GM23338 (cell line): ENCODE data around the gene RPL22. TPM values are rescaled to one million over a fixed set of nuclear protein-coding genes. Genes with fewer than 3 reads are reported as not detected.

ENCODE experiments used
- ATAC-seq: fragments of 200-7000 bp; cut with Tn5 transposase; 3 replicates; pipeline ENCODE4 v1.9.1; 2020
- DNase-seq: peaks from one replicate; pipeline ENCODE4 v3.0.0-alpha.2; 2015; ENCODE audit warnings: low spot score
- H2AFZ ChIP-seq: fragments of 200-600 bp; sonication (generic); 2 replicates; pipeline ENCODE4 v1.8.0; 2016; ENCODE audit warnings: antibody characterized with exemption, mild to moderate bottlenecking, moderate library complexity
- H3F3A ChIP-seq: fragments of 200-600 bp; sonication (generic); replicated peaks from 2 replicates; pipeline ENCODE4 v1.8.0; 2017; ENCODE audit warnings: antibody characterized with exemption, mixed run types, low read depth
- H3K27ac ChIP-seq: fragments of 200-600 bp; sonication (generic); 2 replicates; pipeline ENCODE4 v1.6.1; 2016; ENCODE audit warnings: low read depth
- H3K27me3 ChIP-seq: fragments of 200-600 bp; sonication (generic); 2 replicates; pipeline ENCODE4 v1.8.0; 2016; ENCODE audit warnings: mild to moderate bottlenecking, mixed run types, moderate library complexity; ENCODE audit not compliant: insufficient read depth
- H3K36me3 ChIP-seq: fragments of 200-600 bp; sonication (generic); 2 replicates; pipeline ENCODE4 v1.8.0; 2016; ENCODE audit warnings: mild to moderate bottlenecking; ENCODE audit not compliant: insufficient read depth
- H3K4me1 ChIP-seq: fragments of 200-600 bp; sonication (generic); 2 replicates; pipeline ENCODE4 v1.8.0; 2016; ENCODE audit warnings: mild to moderate bottlenecking, moderate library complexity; ENCODE audit not compliant: insufficient read depth
- H3K4me2 ChIP-seq: fragments of 200-600 bp; sonication (generic); 2 replicates; pipeline ENCODE4 v1.7.1; 2017; ENCODE audit warnings: mixed run types
- H3K4me3 ChIP-seq: fragments of 200-600 bp; sonication (generic); 2 replicates; pipeline ENCODE4 v1.6.1; 2016; ENCODE audit warnings: mixed run types
- H3K79me2 ChIP-seq: fragments of 200-600 bp; sonication (generic); replicated peaks from 2 replicates; pipeline ENCODE4 v1.8.0; 2017; ENCODE audit warnings: mild to moderate bottlenecking; ENCODE audit not compliant: insufficient read depth
- H3K9me2 ChIP-seq: fragments of 200-600 bp; sonication (generic); 2 replicates; pipeline ENCODE4 v1.8.0; 2017; ENCODE audit not compliant: insufficient read depth
- H4K20me1 ChIP-seq: fragments of 200-600 bp; sonication (generic); replicated peaks from 2 replicates; pipeline ENCODE4 v1.8.0; 2017; ENCODE audit warnings: mild to moderate bottlenecking; ENCODE audit not compliant: insufficient read depth
- H3K27ac Mint-ChIP-seq: 2 replicates; pipeline ENCODE4 v1.8.0; 2020; ENCODE audit warnings: inconsistent platforms, mild to moderate bottlenecking, moderate library complexity, mixed read lengths
- H3K27me3 Mint-ChIP-seq: 3 replicates; pipeline ENCODE4 v1.8.0; 2022; ENCODE audit warnings: low read depth, mild to moderate bottlenecking, moderate library complexity, mixed read lengths, inconsistent platforms; ENCODE audit not compliant: insufficient read depth, poor library complexity
- H3K36me3 Mint-ChIP-seq: 3 replicates; pipeline ENCODE4 v1.8.0; 2021; ENCODE audit warnings: low read depth, mild to moderate bottlenecking, inconsistent platforms, moderate library complexity, mixed read lengths
- H3K4me1 Mint-ChIP-seq: 3 replicates; pipeline ENCODE4 v1.8.0; 2020; ENCODE audit warnings: mild to moderate bottlenecking, inconsistent platforms, mixed read lengths
- H3K4me3 Mint-ChIP-seq: 3 replicates; pipeline ENCODE4 v1.8.0; 2021; ENCODE audit warnings: moderate library complexity, mild to moderate bottlenecking, inconsistent platforms, mixed read lengths
- H3K9me3 Mint-ChIP-seq: 3 replicates; pipeline ENCODE4 v1.8.0; 2020; ENCODE audit warnings: moderate library complexity, mild to moderate bottlenecking, inconsistent platforms, mixed read lengths
- CREB1 ChIP-seq: fragments of 250-450 bp; sonication (Bioruptor Pico); IDR thresholded peaks from 2 replicates; pipeline ENCODE4 v1.5.0; 2020; ENCODE audit warnings: low read depth, mild to moderate bottlenecking, moderate library complexity
- EZH2 ChIP-seq: fragments of 200-600 bp; sonication (generic); IDR thresholded peaks from one replicate; pipeline ENCODE4 v1.8.0; 2017; ENCODE audit warnings: antibody characterized with exemption, mild to moderate bottlenecking, low read depth; ENCODE audit not compliant: unreplicated experiment
- EZH2phosphoT487 ChIP-seq: fragments of 200-600 bp; sonication (generic); IDR thresholded peaks from one replicate; pipeline ENCODE4 v1.8.1; 2018; ENCODE audit warnings: antibody characterized with exemption; ENCODE audit not compliant: unreplicated experiment
- JUNB ChIP-seq: IDR thresholded peaks from one replicate; pipeline ENCODE4 v1.6.1; 2016; ENCODE audit warnings: antibody characterized with exemption; ENCODE audit not compliant: unreplicated experiment
- NANOG ChIP-seq: IDR thresholded peaks from 2 replicates; pipeline ENCODE4 v1.6.1; 2016; ENCODE audit warnings: antibody characterized with exemption, borderline replicate concordance
- POLR2AphosphoS5 ChIP-seq: IDR thresholded peaks from 2 replicates; pipeline ENCODE4 v1.6.1; 2016; ENCODE audit warnings: antibody characterized with exemption, low read depth
- STAT1 ChIP-seq: IDR thresholded peaks from one replicate; pipeline ENCODE4 v1.6.1; 2016; ENCODE audit warnings: antibody characterized with exemption; ENCODE audit not compliant: unreplicated experiment
- ZNF114 ChIP-seq: fragments of 250-450 bp; sonication (Bioruptor Pico); IDR thresholded peaks from 2 replicates; pipeline ENCODE4 v1.5.0; 2020; ENCODE audit warnings: mild to moderate bottlenecking, moderate library complexity
- ZNF331 ChIP-seq: fragments of 250-450 bp; sonication (Bioruptor Pico); IDR thresholded peaks from 2 replicates; pipeline ENCODE4 v1.5.0; 2020; ENCODE audit warnings: low read depth, mild to moderate bottlenecking, moderate library complexity
- polyA plus RNA-seq: library from polyadenylated mRNA; unstranded; fragments of >200 nt; fragmentation: Nextera tagmentation; extraction: Ambion mirVana; gene quantifications from 2 replicates; pipeline ENCODE4 v1.2.1, GENCODE V29; 2016
- total RNA-seq: library from RNA; depleted of rRNA; stranded (reverse); fragments of >200 nt; shearing (Covaris generic); gene quantifications from 2 replicates; pipeline ENCODE4 v1.2.3, GENCODE V29; 2014
- TF ChIP-seq, protein P1 (sequence below): IDR thresholded peaks from one replicate; pipeline ENCODE4 v1.6.1; 2018; ENCODE audit warnings: antibody characterized with exemption; ENCODE audit not compliant: unreplicated experiment
- TF ChIP-seq, protein P2 (sequence below), 2 experiments: fragments of 200-600 bp in 1 of 2; sonication (generic) in 1 of 2; conservative IDR thresholded peaks; 2 replicates each; pipeline versions ENCODE4 v1.5.1 to v1.6.1; 2016 to 2017; ENCODE audit warnings: antibody characterized with exemption in 2 of 2, low read depth in 2 of 2, mild to moderate bottlenecking in 2 of 2, moderate library complexity in 1 of 2
- TF ChIP-seq, protein P3 (sequence below): fragments of 250-450 bp; sonication (Bioruptor Pico); IDR thresholded peaks from 2 replicates; pipeline ENCODE4 v1.5.0; 2020; ENCODE audit warnings: mild to moderate bottlenecking, moderate library complexity
- TF ChIP-seq, protein P4 (sequence below): IDR thresholded peaks from 2 replicates; pipeline ENCODE4 v1.6.1; 2016; ENCODE audit warnings: antibody characterized with exemption

RPL22 gene
- total and polyA plus RNA-seq, 2 experiments from 2014 or later: 145 to 818 TPM

DNA sequence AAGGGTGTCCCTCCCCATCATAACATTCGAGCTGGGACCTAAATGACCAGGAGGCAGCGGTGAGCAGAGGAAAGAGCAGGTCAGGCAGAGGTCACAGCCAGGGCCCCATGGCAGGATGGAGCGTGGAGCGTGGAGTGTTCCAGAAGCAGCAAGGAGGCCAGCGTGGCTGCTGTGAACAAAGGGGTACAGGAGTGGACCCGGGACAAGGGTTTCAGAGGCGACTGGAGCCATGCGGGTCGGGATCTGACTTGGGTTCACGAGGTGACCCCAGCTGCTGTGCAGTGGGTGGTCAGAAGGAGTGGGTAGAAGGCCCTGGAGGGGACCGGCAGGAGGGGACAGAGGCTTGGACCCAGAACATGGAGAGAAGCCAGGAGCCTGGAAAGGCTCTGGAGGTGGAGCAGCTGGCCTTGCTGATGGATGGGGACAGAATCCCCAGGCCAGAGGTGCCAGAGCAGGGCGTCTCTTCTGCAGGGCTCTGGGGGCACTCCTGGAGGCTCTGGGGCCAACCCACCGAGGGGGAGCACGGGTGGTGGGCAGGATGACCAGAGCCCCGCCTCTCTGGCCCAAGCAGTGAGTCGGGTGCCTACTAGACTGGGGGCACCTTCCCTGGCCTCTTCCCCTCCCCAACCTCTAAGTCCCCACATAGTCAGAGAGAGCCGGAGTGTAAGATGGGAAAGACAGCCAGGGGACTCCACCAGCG is 21.6 kb downstream of the RPL22 start:
- 0 out of 2 replicates have a peak, but pooled peaks cover 6% of the 10 kb centered on the region for H3K9me2 ChIP-seq
- TF ChIP-seq POLR2AphosphoS5 (no peak), ZNF114 (CRISPR knock-in tag) (no peak), EZH2phosphoT487 (no peak), ZNF331 (CRISPR knock-in tag) (no peak), EZH2 (no peak), STAT1 (no peak), NANOG (no peak), CREB1 (CRISPR knock-in tag) (no peak), JUNB (no peak)
- TF ChIP-seq, protein P1, sequence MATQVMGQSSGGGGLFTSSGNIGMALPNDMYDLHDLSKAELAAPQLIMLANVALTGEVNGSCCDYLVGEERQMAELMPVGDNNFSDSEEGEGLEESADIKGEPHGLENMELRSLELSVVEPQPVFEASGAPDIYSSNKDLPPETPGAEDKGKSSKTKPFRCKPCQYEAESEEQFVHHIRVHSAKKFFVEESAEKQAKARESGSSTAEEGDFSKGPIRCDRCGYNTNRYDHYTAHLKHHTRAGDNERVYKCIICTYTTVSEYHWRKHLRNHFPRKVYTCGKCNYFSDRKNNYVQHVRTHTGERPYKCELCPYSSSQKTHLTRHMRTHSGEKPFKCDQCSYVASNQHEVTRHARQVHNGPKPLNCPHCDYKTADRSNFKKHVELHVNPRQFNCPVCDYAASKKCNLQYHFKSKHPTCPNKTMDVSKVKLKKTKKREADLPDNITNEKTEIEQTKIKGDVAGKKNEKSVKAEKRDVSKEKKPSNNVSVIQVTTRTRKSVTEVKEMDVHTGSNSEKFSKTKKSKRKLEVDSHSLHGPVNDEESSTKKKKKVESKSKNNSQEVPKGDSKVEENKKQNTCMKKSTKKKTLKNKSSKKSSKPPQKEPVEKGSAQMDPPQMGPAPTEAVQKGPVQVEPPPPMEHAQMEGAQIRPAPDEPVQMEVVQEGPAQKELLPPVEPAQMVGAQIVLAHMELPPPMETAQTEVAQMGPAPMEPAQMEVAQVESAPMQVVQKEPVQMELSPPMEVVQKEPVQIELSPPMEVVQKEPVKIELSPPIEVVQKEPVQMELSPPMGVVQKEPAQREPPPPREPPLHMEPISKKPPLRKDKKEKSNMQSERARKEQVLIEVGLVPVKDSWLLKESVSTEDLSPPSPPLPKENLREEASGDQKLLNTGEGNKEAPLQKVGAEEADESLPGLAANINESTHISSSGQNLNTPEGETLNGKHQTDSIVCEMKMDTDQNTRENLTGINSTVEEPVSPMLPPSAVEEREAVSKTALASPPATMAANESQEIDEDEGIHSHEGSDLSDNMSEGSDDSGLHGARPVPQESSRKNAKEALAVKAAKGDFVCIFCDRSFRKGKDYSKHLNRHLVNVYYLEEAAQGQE: no peak
- TF ChIP-seq, protein P2, sequence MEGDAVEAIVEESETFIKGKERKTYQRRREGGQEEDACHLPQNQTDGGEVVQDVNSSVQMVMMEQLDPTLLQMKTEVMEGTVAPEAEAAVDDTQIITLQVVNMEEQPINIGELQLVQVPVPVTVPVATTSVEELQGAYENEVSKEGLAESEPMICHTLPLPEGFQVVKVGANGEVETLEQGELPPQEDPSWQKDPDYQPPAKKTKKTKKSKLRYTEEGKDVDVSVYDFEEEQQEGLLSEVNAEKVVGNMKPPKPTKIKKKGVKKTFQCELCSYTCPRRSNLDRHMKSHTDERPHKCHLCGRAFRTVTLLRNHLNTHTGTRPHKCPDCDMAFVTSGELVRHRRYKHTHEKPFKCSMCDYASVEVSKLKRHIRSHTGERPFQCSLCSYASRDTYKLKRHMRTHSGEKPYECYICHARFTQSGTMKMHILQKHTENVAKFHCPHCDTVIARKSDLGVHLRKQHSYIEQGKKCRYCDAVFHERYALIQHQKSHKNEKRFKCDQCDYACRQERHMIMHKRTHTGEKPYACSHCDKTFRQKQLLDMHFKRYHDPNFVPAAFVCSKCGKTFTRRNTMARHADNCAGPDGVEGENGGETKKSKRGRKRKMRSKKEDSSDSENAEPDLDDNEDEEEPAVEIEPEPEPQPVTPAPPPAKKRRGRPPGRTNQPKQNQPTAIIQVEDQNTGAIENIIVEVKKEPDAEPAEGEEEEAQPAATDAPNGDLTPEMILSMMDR (conservative IDR thresholded peaks at IDR 0.05; ENCODE audit: low read depth in 2 of 2): no peak
- TF ChIP-seq, protein P3, sequence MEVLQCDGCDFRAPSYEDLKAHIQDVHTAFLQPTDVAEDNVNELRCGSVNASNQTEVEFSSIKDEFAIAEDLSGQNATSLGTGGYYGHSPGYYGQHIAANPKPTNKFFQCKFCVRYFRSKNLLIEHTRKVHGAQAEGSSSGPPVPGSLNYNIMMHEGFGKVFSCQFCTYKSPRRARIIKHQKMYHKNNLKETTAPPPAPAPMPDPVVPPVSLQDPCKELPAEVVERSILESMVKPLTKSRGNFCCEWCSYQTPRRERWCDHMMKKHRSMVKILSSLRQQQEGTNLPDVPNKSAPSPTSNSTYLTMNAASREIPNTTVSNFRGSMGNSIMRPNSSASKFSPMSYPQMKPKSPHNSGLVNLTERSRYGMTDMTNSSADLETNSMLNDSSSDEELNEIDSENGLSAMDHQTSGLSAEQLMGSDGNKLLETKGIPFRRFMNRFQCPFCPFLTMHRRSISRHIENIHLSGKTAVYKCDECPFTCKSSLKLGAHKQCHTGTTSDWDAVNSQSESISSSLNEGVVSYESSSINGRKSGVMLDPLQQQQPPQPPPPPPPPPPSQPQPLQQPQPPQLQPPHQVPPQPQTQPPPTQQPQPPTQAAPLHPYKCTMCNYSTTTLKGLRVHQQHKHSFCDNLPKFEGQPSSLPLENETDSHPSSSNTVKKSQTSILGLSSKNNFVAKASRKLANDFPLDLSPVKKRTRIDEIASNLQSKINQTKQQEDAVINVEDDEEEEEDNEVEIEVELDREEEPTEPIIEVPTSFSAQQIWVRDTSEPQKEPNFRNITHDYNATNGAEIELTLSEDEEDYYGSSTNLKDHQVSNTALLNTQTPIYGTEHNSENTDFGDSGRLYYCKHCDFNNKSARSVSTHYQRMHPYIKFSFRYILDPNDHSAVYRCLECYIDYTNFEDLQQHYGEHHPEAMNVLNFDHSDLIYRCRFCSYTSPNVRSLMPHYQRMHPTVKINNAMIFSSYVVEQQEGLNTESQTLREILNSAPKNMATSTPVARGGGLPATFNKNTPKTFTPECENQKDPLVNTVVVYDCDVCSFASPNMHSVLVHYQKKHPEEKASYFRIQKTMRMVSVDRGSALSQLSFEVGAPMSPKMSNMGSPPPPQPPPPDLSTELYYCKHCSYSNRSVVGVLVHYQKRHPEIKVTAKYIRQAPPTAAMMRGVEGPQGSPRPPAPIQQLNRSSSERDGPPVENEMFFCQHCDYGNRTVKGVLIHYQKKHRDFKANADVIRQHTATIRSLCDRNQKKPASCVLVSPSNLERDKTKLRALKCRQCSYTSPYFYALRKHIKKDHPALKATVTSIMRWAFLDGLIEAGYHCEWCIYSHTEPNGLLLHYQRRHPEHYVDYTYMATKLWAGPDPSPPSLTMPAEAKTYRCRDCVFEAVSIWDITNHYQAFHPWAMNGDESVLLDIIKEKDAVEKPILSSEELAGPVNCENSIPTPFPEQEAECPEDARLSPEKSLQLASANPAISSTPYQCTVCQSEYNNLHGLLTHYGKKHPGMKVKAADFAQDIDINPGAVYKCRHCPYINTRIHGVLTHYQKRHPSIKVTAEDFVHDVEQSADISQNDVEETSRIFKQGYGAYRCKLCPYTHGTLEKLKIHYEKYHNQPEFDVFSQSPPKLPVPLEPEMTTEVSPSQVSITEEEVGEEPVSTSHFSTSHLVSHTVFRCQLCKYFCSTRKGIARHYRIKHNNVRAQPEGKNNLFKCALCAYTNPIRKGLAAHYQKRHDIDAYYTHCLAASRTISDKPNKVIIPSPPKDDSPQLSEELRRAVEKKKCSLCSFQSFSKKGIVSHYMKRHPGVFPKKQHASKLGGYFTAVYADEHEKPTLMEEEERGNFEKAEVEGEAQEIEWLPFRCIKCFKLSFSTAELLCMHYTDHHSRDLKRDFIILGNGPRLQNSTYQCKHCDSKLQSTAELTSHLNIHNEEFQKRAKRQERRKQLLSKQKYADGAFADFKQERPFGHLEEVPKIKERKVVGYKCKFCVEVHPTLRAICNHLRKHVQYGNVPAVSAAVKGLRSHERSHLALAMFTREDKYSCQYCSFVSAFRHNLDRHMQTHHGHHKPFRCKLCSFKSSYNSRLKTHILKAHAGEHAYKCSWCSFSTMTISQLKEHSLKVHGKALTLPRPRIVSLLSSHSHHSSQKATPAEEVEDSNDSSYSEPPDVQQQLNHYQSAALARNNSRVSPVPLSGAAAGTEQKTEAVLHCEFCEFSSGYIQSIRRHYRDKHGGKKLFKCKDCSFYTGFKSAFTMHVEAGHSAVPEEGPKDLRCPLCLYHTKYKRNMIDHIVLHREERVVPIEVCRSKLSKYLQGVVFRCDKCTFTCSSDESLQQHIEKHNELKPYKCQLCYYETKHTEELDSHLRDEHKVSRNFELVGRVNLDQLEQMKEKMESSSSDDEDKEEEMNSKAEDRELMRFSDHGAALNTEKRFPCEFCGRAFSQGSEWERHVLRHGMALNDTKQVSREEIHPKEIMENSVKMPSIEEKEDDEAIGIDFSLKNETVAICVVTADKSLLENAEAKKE (CRISPR knock-in tag): no peak
- TF ChIP-seq, protein P4, sequence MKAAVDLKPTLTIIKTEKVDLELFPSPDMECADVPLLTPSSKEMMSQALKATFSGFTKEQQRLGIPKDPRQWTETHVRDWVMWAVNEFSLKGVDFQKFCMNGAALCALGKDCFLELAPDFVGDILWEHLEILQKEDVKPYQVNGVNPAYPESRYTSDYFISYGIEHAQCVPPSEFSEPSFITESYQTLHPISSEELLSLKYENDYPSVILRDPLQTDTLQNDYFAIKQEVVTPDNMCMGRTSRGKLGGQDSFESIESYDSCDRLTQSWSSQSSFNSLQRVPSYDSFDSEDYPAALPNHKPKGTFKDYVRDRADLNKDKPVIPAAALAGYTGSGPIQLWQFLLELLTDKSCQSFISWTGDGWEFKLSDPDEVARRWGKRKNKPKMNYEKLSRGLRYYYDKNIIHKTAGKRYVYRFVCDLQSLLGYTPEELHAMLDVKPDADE: no peak
- Mint-ChIP-seq H3K36me3 (no peaks in the 10 kb centered on the region; the same call in 2 of the 3 replicates), H3K9me3 (no peaks in the 10 kb centered on the region; the same call in 2 of the 3 replicates), H3K27me3 (peaks cover 52% of the 10 kb centered on the region), H3K27ac (no peak overlapping the region), H3K4me1 (peaks cover 17% of the 10 kb centered on the region), H3K4me3 (no peak overlapping the region; the same call in 2 of the 3 replicates)
- H3K27me3 ChIP-seq: peaks cover 57% of the 10 kb centered on the region
- no peak overlapping the region for H2AFZ ChIP-seq
- peaks cover 24% of the 10 kb centered on the region for H3F3A ChIP-seq
- H3K4me2 ChIP-seq: no peak overlapping the region
- no peak overlapping the region for H3K4me3 ChIP-seq
- no peaks in the 10 kb centered on the region for H3K79me2 ChIP-seq
- ATAC-seq: no peak
- H4K20me1 ChIP-seq: peaks cover 3% of the 10 kb centered on the region; the same call in 1 of the 2 replicates
- H3K27ac ChIP-seq: no peak overlapping the region
- no peak for DNase-seq
- no peaks in the 10 kb centered on the region for H3K36me3 ChIP-seq
- peaks cover 16% of the 10 kb centered on the region for H3K4me1 ChIP-seq
